Skeletal muscle satellite cell (primary cell): ENCODE data around the gene ANKRD65.
"Not testable (repeated sequence)": the region's sequence is repeated elsewhere in the genome, so short reads cannot be mapped to it uniquely, and the experiment has no call there.

Experiments
- H3K27me3 ChIP-seq: 2 replicates; pipeline ENCODE4 v1.7.0; 2013; ENCODE audit warnings: low read length; ENCODE audit not compliant: control insufficient read depth, insufficient read depth
- H3K36me3 ChIP-seq: 2 replicates; pipeline ENCODE4 v1.7.0; 2013; ENCODE audit warnings: mild to moderate bottlenecking, control low read depth, low read length; ENCODE audit not compliant: insufficient read depth
- H3K4me1 ChIP-seq: 2 replicates; pipeline ENCODE4 v1.7.0; 2013; ENCODE audit warnings: low read length; ENCODE audit not compliant: control insufficient read depth, insufficient read depth
- H3K4me2 ChIP-seq: 2 replicates; pipeline ENCODE4 v1.7.0; 2013; ENCODE audit warnings: mild to moderate bottlenecking, low read length
- H3K4me3 ChIP-seq: 2 replicates; pipeline ENCODE4 v1.7.0; 2013; ENCODE audit warnings: low read length
- H3K9ac ChIP-seq: 2 replicates; pipeline ENCODE4 v1.7.0; 2013; ENCODE audit warnings: mild to moderate bottlenecking, low read depth, low read length, moderate library complexity
- H3K9me3 ChIP-seq: replicated peaks from 2 replicates; pipeline ENCODE4 v1.7.0; 2013; ENCODE audit warnings: mild to moderate bottlenecking, control low read depth, low read length

ANKRD65 gene

GRCh38 chr1:1419813-1420653 lies 1.0 kb downstream of the ANKRD65 start:
- Histone ChIP-seq H3K27me3 (no peaks in the 10 kb centered on the region), H3K4me3 (peak overlapping the region; percentile 62), H3K9ac (peak overlapping the region; percentile 47), H3K9me3 (no peaks in the 10 kb centered on the region), H3K4me1 (no peaks in the 10 kb centered on the region), H3K36me3 (no peaks in the 10 kb centered on the region), H3K4me2 (peak overlapping the region; percentile 77)

GRCh38 chr1:1419363-1419812 lies 1.7 kb downstream of the ANKRD65 start:
- H3K4me3 ChIP-seq: no peak overlapping the region

GRCh38 chr1:1418464-1419362 lies 2.4 kb downstream of the ANKRD65 start:
- Histone ChIP-seq H3K9me3 (no peaks in the 10 kb centered on the region), H3K27me3 (no peaks in the 10 kb centered on the region), H3K4me2 (no peak overlapping the region), H3K4me1 (no peaks in the 10 kb centered on the region), H3K4me3 (no peak overlapping the region), H3K36me3 (no peaks in the 10 kb centered on the region), H3K9ac (no peak overlapping the region)

More at GRCh38 chr1:1419363-1419812, 1.7 kb downstream of the ANKRD65 start:
- H3K9me3 ChIP-seq: no peaks in the 10 kb centered on the region
- H3K27me3 ChIP-seq: no peaks in the 10 kb centered on the region
- H3K9ac ChIP-seq: peak overlapping the region; percentile 47
- H3K4me2 ChIP-seq: peak overlapping the region; percentile 77
- H3K4me1 ChIP-seq: no peaks in the 10 kb centered on the region
- H3K36me3 ChIP-seq: no peaks in the 10 kb centered on the region

- not testable (repeated sequence) for H3K9ac ChIP-seq, H3K36me3 ChIP-seq, H3K9me3 ChIP-seq, H3K4me3 ChIP-seq, H3K4me2 ChIP-seq, H3K4me1 ChIP-seq, H3K27me3 ChIP-seq
Measured at GRCh38 chr1:1417825-1418463, 3.1 kb downstream of the ANKRD65 start.

DNA sequence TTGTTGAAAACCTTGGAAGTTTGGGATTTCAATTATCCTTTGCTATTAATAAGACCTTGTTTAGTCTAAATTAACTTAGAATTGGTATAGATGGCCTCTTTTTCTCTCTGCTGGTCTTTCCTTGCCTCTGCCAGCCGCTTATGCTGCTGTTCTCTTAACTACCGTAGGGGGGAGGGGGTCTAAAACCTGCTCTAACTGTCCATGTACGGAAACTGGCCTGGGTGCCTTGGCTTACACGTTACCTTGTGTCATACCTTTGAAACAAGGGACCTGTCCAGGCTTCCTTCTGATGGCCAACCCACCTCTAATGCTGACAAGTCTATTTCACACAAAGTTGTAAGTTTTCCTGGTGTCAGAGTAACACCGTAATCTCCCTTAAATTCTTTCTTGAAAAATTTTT lies 3.7 kb downstream of the ANKRD65 start:
- H3K27me3 ChIP-seq, H3K9me3 ChIP-seq, H3K9ac ChIP-seq, H3K36me3 ChIP-seq, H3K4me3 ChIP-seq, H3K4me1 ChIP-seq, H3K4me2 ChIP-seq: not testable (repeated sequence)

DNA sequence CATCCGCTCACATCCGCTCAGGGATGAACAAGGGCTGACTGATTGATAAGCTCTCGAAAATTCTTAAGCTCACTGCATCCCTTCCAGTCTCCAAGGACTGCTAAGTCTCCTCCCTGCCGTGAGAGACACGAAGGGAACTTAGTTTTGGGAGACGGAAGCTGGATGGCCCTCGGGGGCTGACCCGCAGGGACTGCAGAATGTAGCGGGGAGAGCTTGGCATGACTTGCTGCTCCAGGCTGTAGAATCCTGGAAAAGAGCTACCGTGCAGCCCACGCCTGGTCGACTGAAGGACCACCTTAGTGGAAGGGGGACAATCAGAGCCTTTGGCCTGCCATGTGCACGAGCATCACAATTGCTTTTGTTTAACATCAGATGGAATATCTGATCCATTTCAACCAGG lies 5.3 kb downstream of the ANKRD65 start:
- H3K4me1 ChIP-seq: no peaks in the 10 kb centered on the region
- no peaks in the 10 kb centered on the region for H3K36me3 ChIP-seq
- H3K4me3 ChIP-seq: no peak overlapping the region
- no peak overlapping the region for H3K4me2 ChIP-seq
- no peak overlapping the region for H3K9ac ChIP-seq
- H3K27me3 ChIP-seq: no peaks in the 10 kb centered on the region
- no peaks in the 10 kb centered on the region for H3K9me3 ChIP-seq

DNA sequence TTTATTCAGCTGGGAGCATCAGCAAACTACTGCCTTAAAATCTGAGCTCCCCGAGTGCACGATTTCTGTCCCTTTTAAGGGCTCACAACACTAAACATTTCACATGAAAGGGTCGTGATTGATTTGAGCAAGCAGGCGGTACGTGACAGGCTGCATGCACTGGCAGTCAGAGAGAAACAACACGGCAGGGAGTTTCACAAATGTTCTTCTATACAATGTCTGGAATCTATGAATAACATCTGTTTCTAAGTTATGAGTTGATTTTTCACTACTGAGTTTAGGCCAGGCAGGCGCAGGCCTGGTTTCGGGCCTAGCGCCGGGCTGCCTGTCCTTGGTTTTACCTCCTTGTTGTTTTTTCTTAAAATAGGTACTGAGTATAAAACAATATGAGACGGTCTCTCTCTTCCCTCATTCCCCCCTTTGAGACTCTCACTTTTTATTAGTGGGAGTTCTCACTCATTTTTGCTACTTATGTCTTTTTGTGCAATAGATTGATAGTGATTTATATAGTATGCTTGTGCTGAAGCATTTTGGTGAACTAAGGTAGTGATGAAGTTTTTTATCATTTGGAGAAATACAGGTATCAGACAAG lies 8.7 kb downstream of the ANKRD65 start:
- not testable (repeated sequence) for H3K9ac ChIP-seq, H3K4me3 ChIP-seq, H3K4me2 ChIP-seq, H3K4me1 ChIP-seq, H3K27me3 ChIP-seq, H3K9me3 ChIP-seq, H3K36me3 ChIP-seq

DNA sequence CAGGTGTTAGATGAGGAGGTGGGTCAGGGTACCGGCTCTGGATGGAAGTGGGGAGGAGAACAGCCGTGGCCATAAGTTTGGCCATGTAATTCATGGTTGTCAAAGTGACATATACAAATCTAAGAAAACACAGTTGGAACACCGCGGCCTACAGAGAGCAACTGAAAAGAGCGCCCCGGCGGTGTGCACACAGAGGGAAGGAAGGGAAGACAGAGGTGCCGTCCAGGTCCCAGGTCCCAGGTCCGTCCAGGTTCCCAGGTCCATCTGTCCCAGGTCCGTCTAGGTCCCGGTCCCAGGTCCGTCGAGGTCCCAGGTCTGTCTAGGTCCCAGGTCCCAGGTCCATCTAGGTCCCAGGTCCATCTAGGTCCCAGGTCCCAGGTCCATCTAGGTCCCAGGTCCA lies 9.4 kb downstream of the ANKRD65 start:
- H3K36me3 ChIP-seq: peaks cover 2% of the 10 kb centered on the region
- H3K9me3 ChIP-seq: no peaks in the 10 kb centered on the region
- peaks cover 8% of the 10 kb centered on the region for H3K4me1 ChIP-seq
- H3K4me3 ChIP-seq: no peak overlapping the region
- no peak overlapping the region for H3K9ac ChIP-seq
- no peak overlapping the region for H3K4me2 ChIP-seq
- H3K27me3 ChIP-seq: no peaks in the 10 kb centered on the region

GRCh38 chr1:1410238-1410637 lies 10.8 kb downstream of the ANKRD65 start:
- H3K36me3 ChIP-seq: peaks cover 14% of the 10 kb centered on the region
- not testable (repeated sequence) for H3K9me3 ChIP-seq, H3K27me3 ChIP-seq, H3K4me3 ChIP-seq, H3K9ac ChIP-seq, H3K4me2 ChIP-seq
- peaks cover 18% of the 10 kb centered on the region for H3K4me1 ChIP-seq

GRCh38 chr1:1407636-1408318 lies 13.3 kb downstream of the ANKRD65 start:
- H3K36me3 ChIP-seq: peaks cover 28% of the 10 kb centered on the region
- H3K4me2 ChIP-seq: peak overlapping the region; percentile 96
- peak overlapping the region; percentile 99 for H3K9ac ChIP-seq
- H3K9me3 ChIP-seq: no peaks in the 10 kb centered on the region
- H3K27me3 ChIP-seq: no peaks in the 10 kb centered on the region
- H3K4me1 ChIP-seq: peaks cover 18% of the 10 kb centered on the region
- H3K4me3 ChIP-seq: peak overlapping the region; percentile 98
